Thyroid gland (tissue), 4 donors: Measurements from ENCODE around the gene TNNT2. TPM values are rescaled to one million over a fixed set of nuclear protein-coding genes. Genes with fewer than 3 reads are reported as not detected.

Experiments used
- DNase-seq, 2 donors: peaks; one replicate each; pipeline ENCODE4 v3.0.0-alpha.2; 2019
- H3K27ac ChIP-seq, 3 donors: fragments of 200-600 bp; sonication (generic); 1 replicate in 2 of 3; 2 replicates in 1 of 3; pipeline ENCODE4 v1.5.1; 2016 to 2019; ENCODE audit warnings: mild to moderate bottlenecking in 1 of 3, moderate library complexity in 1 of 3
- H3K27me3 ChIP-seq: fragments of 200-600 bp; sonication (generic); one replicate; pipeline ENCODE4 v1.5.1; 2019
- H3K36me3 ChIP-seq, 2 donors: fragments of 200-600 bp; sonication (generic); one replicate each; pipeline ENCODE4 v1.5.1; 2016 to 2019
- H3K4me1 ChIP-seq, 2 donors: fragments of 200-600 bp; sonication (generic); one replicate each; pipeline ENCODE4 v1.5.1; 2017 to 2019
- H3K4me3 ChIP-seq, 3 donors: fragments of 200-600 bp; sonication (generic); replicated peaks in 1 of 3; 1 replicate in 2 of 3; 2 replicates in 1 of 3; pipeline ENCODE4 v1.5.1; 2016; ENCODE audit warnings: mild to moderate bottlenecking in 1 of 3
- H3K9me3 ChIP-seq: fragments of 200-600 bp; sonication (generic); one replicate; pipeline ENCODE4 v1.5.1; 2017
- POLR2A ChIP-seq, 2 donors: fragments of 450-650 bp; IDR thresholded peaks; one replicate each; pipeline ENCODE4 v1.6.1; 2017; ENCODE audit warnings: antibody characterized with exemption in 2 of 2, mild to moderate bottlenecking in 2 of 2, moderate library complexity in 1 of 2
- WGBS, 2 donors: methylation state at CpG; one replicate each; pipeline ENCODE4 v1.1.5; 2017; 5-methylcytosine and 5-hydroxymethylcytosine counted together
- intact Hi-C: fragments of 100-400 bp; cut with DNase I; formaldehyde crosslinking; loops from one replicate; pipeline ENCODE4 v1.15.1; 2023
- total RNA-seq, 4 donors: library from RNA; depleted of rRNA; stranded (reverse); fragments of >200 nt; gene quantifications; one replicate each; pipeline ENCODE4 v1.2.3, GENCODE V29; 2016
- TF ChIP-seq, protein P1 (sequence below), 6 experiments: fragments of 200-600 bp in 3 of 6; fragments of 450-650 bp in 3 of 6; sonication (generic) in 3 of 6; IDR thresholded peaks; one replicate each; pipeline ENCODE4 v1.5.1; 2016 to 2019; ENCODE audit warnings: antibody characterized with exemption in 6 of 6, mild to moderate bottlenecking in 2 of 6, inconsistent platforms in 1 of 6, moderate library complexity in 1 of 6

Gene TNNT2
- total RNA-seq, 4 donors from 2014 or later: 0.24 TPM; not detected in 3

- TF ChIP-seq, protein P1, sequence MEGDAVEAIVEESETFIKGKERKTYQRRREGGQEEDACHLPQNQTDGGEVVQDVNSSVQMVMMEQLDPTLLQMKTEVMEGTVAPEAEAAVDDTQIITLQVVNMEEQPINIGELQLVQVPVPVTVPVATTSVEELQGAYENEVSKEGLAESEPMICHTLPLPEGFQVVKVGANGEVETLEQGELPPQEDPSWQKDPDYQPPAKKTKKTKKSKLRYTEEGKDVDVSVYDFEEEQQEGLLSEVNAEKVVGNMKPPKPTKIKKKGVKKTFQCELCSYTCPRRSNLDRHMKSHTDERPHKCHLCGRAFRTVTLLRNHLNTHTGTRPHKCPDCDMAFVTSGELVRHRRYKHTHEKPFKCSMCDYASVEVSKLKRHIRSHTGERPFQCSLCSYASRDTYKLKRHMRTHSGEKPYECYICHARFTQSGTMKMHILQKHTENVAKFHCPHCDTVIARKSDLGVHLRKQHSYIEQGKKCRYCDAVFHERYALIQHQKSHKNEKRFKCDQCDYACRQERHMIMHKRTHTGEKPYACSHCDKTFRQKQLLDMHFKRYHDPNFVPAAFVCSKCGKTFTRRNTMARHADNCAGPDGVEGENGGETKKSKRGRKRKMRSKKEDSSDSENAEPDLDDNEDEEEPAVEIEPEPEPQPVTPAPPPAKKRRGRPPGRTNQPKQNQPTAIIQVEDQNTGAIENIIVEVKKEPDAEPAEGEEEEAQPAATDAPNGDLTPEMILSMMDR (IDR thresholded peaks at IDR 0.05): no peak
- no peak for TF ChIP-seq POLR2A (IDR thresholded peaks at IDR 0.05)
- intact Hi-C loops: no loop called here
- Histone ChIP-seq H3K27me3 (no peaks in the 10 kb centered on the region), H3K4me1 (peaks cover 4 to 7% of the 10 kb centered on the region in 2 donors), H3K9me3 (no peaks in the 10 kb centered on the region), H3K27ac (no peak overlapping the region), H3K4me3 (no peak overlapping the region), H3K36me3 (no peaks in the 10 kb centered on the region)
- 90 to 96% methylated on average over 7 of the region's 7 CpGs for WGBS, 2 donors
- DNase-seq: no peak
These were observed 49.7 kb downstream of the TNNT2 start for GRCh38 chr1:201327687-201328240.

GRCh38 chr1:201326710-201327109, 50.8 kb downstream of the TNNT2 start:
- Histone ChIP-seq H3K9me3 (no peaks in the 10 kb centered on the region), H3K4me3 (no peak overlapping the region), H3K4me1 (peaks cover 4 to 7% of the 10 kb centered on the region in 2 donors), H3K27ac (no peak overlapping the region), H3K36me3 (no peaks in the 10 kb centered on the region), H3K27me3 (no peaks in the 10 kb centered on the region)
- no peak for DNase-seq
- 82 to 83% methylated on average over 4 of the region's 4 CpGs for WGBS, 2 donors
- intact Hi-C loops: no loop called here
- TF ChIP-seq, protein P1 (IDR thresholded peaks at IDR 0.05): no peak
- TF ChIP-seq POLR2A (IDR thresholded peaks at IDR 0.05): no peak

DNA sequence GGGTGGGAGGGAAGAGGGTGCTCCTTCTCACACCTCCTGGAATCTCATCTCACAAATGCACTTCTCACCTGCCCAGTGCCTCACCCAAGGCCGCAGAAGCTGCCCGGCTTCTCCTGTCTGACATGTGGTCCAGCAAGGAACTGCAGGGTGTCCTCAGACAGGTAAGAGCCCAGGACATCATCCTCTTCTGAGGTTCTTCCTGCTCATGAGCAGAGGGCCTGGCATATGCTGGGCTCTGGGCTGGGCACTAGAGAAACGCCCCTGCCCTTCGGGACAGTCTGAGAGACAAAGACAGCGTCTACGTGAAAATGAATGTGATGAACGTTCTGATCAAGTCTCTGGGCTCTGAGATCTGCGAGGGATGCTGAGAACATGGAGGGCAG, 51.8 kb downstream of the TNNT2 start:
- no peaks in the 10 kb centered on the region for H3K27me3 ChIP-seq
- peaks cover 4 to 7% of the 10 kb centered on the region in 2 donors for H3K4me1 ChIP-seq
- no peak for DNase-seq
- intact Hi-C loops: no loop called here
- WGBS, 2 donors: 75 to 99% methylated on average over 7 to 8 of the region's 8 CpGs
- H3K4me3 ChIP-seq: no peak overlapping the region
- H3K27ac ChIP-seq: no peak overlapping the region
- H3K9me3 ChIP-seq: no peaks in the 10 kb centered on the region
- no peak for TF ChIP-seq POLR2A (IDR thresholded peaks at IDR 0.05)
- TF ChIP-seq, protein P1 (IDR thresholded peaks at IDR 0.05): no peak
- no peaks in the 10 kb centered on the region for H3K36me3 ChIP-seq

DNA sequence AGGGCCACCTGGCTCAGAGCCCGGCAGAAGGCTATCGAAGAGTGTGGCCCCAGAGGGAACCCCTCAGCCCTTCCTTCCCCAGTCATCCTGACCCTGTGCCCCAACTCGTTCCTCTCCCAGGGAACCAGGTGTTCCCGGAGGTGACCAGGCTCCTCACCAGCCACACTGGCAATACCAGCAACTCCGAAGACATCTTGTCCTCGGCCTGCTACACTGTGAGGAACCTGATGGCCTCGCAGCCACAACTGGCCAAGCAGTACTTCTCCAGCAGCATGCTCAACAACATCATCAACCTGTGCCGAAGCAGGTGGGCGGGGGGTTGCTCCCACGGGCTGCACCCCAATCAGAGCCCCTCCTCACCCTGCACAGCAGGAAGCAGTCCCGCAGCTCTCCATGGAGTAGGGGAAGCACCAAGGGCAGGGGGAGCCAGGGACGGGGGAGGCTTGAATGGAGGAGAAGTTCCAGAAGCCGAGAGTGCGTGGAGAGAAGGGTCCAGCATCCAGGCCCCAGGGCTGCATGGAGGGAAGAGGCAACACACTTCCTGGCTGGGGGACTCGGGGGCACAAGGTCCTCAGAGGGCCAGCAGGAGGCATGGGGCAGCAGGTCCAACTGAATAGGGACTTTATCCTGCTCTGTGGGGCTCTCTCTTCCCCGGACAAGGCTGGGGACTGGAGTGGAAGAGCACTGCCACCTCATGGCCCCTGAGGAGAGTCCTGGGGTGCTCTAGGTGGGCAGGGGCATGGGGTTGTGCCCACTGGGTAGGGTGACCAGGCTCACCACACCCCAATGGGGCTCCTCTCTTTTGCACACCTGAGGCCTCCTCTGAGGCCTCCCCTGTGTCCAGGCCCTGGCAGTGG, 52.4 kb downstream of the TNNT2 start:
- Histone ChIP-seq H3K27me3 (no peaks in the 10 kb centered on the region), H3K4me1 (peaks cover 4 to 7% of the 10 kb centered on the region in 2 donors), H3K4me3 (no peak overlapping the region), H3K36me3 (no peaks in the 10 kb centered on the region), H3K27ac (no peak overlapping the region), H3K9me3 (no peaks in the 10 kb centered on the region)
- 68 to 75% methylated on average over 7 to 13 of the region's 16 CpGs for WGBS, 2 donors
- DNase-seq: no peak
- intact Hi-C loops: no loop called here
- no peak for TF ChIP-seq POLR2A (IDR thresholded peaks at IDR 0.05)
- TF ChIP-seq, protein P1 (IDR thresholded peaks at IDR 0.05): no peak

DNA sequence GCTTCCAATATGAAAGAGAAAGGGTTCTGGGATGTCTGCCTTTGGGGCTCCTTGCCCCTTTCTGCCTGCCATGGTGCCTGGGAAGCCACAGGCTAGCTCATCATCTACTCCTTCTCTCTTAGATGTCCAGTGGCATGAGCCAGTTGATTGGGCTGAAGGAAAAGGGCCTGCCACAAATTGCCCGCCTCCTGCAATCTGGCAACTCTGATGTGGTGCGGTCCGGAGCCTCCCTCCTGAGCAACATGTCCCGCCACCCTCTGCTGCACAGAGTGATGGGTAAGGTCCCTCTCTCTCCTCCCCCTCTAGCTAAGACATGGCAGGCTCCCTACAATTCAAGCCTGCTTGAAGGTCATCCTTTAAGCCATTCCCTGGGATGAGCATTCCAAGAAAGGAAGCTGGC, 53.2 kb downstream of the TNNT2 start:
- intact Hi-C loops: no loop called here
- WGBS, 2 donors: 97 to 100% methylated on average over 2 to 3 of the region's 4 CpGs
- TF ChIP-seq, protein P1 (IDR thresholded peaks at IDR 0.05): no peak
- TF ChIP-seq POLR2A (IDR thresholded peaks at IDR 0.05): no peak

More for the DNA sequence above, 53.2 kb downstream of the TNNT2 start:
- H3K36me3 ChIP-seq: no peaks in the 10 kb centered on the region
- H3K27ac ChIP-seq: no peak overlapping the region
- H3K4me1 ChIP-seq: peaks cover 0 to 2% of the 10 kb centered on the region in 2 donors
- DNase-seq: no peak
- no peak overlapping the region for H3K4me3 ChIP-seq
- H3K27me3 ChIP-seq: no peaks in the 10 kb centered on the region
- no peaks in the 10 kb centered on the region for H3K9me3 ChIP-seq
